ENCODE data around the gene ILDR2. TPM values are rescaled to one million over a fixed set of nuclear protein-coding genes. Genes with fewer than 3 reads are reported as not detected.

Gene ILDR2
- total and polyA plus RNA-seq, 7 experiments from 2014 or later: 0.15 to 10.0 (median 0.29) TPM; not detected in 2

- CTCF ChIA-PET: no interaction called here
- peaks cover 0 to 11% (median 0%) of the 10 kb centered on the region in 5 donors for H3K36me3 Mint-ChIP-seq
- Histone ChIP-seq H3K27me3 (ENCODE audit: control insufficient read depth in 2 of 2, insufficient read depth in 2 of 2, low read length in 2 of 2) (peaks cover 0 to 6% of the 10 kb centered on the region in 2 donors), H3K4me1 (ENCODE audit: control insufficient read depth in 2 of 2, insufficient read depth in 2 of 2, low read length in 2 of 2) (no peaks in the 10 kb centered on the region), H3K27ac (ENCODE audit: low read depth, low read length) (no peak overlapping the region), H3K9me3 (ENCODE audit: control insufficient read depth in 2 of 3, low read length in 3 of 3) (no peaks in the 10 kb centered on the region), H3K4me3 (ENCODE audit: low read length) (no peak overlapping the region), H3K36me3 (ENCODE audit: control insufficient read depth in 2 of 3, insufficient read depth in 3 of 3, low read length in 3 of 3) (no peaks in the 10 kb centered on the region)
- H3K4me1 Mint-ChIP-seq: peaks cover 0 to 2% (median 0%) of the 10 kb centered on the region in 7 donors
- peaks cover 17 to 28% (median 25%) of the 10 kb centered on the region in 5 donors for H3K27me3 Mint-ChIP-seq
- DNase-seq: no peak
- intact Hi-C loops (cut with micrococcal nuclease): no loop called here
- no peak for ATAC-seq
- no peak overlapping the region for H3K4me3 Mint-ChIP-seq
- no peak overlapping the region for H3K27ac Mint-ChIP-seq
- H3K9me3 Mint-ChIP-seq: no peaks in the 10 kb centered on the region
- POLR2A ChIA-PET: no interaction called here
Observed at GRCh38 chr1:166924823-166925541, 50.4 kb downstream of the ILDR2 start.

GRCh38 chr1:166920561-166921475 lies 54.5 kb downstream of the ILDR2 start:
- peak overlapping the region in 5 of 10 donors; percentile 33 to 66 (median 58) for H3K4me3 Mint-ChIP-seq
- DNase-seq: peak in 1 of 9 donors; percentile 5

GRCh38 chr1:166918956-166919316 lies 56.4 kb downstream of the ILDR2 start:
- Mint-ChIP-seq H3K9me3 (no peaks in the 10 kb centered on the region), H3K4me1 (peaks cover 0 to 4% (median 0%) of the 10 kb centered on the region in 7 donors), H3K27ac (no peak overlapping the region), H3K4me3 (no peak overlapping the region), H3K27me3 (peaks cover 32 to 44% (median 37%) of the 10 kb centered on the region in 5 donors), H3K36me3 (peaks cover 0 to 17% (median 0%) of the 10 kb centered on the region in 5 donors)
- Histone ChIP-seq H3K27me3 (ENCODE audit: control insufficient read depth in 2 of 2, insufficient read depth in 2 of 2, low read length in 2 of 2) (peaks cover 0 to 6% of the 10 kb centered on the region in 2 donors), H3K9me3 (ENCODE audit: control insufficient read depth in 2 of 3, low read length in 3 of 3) (no peaks in the 10 kb centered on the region), H3K27ac (ENCODE audit: low read depth, low read length) (no peak overlapping the region), H3K4me1 (ENCODE audit: control insufficient read depth in 2 of 2, insufficient read depth in 2 of 2, low read length in 2 of 2) (no peaks in the 10 kb centered on the region), H3K4me3 (ENCODE audit: low read length) (no peak overlapping the region), H3K36me3 (ENCODE audit: control insufficient read depth in 2 of 3, insufficient read depth in 3 of 3, low read length in 3 of 3) (no peaks in the 10 kb centered on the region)
- ATAC-seq (no peak), DNase-seq (no peak)
- CTCF ChIA-PET: interaction anchor here (1.2 kb wide), 1 partner anchor 9 kb away, joined by 4 read pairs; no protein-coding TSS in a partner anchor
- POLR2A ChIA-PET: no interaction called here
- intact Hi-C loops (cut with micrococcal nuclease): loop anchor here in 1 of 2 donors (10.0 kb wide), 1 partner anchor 486 kb away; no protein-coding TSS in a partner anchor

More at GRCh38 chr1:166920561-166921475, 54.5 kb downstream of the ILDR2 start:
- Mint-ChIP-seq H3K27me3 (peaks cover 31 to 44% (median 37%) of the 10 kb centered on the region in 5 donors), H3K36me3 (peaks cover 0 to 21% (median 0%) of the 10 kb centered on the region in 5 donors), H3K4me1 (peaks cover 0 to 4% (median 0%) of the 10 kb centered on the region in 7 donors), H3K27ac (no peak overlapping the region), H3K9me3 (no peaks in the 10 kb centered on the region)
- Histone ChIP-seq H3K9me3 (ENCODE audit: control insufficient read depth in 2 of 3, low read length in 3 of 3) (no peaks in the 10 kb centered on the region), H3K36me3 (ENCODE audit: control insufficient read depth in 2 of 3, insufficient read depth in 3 of 3, low read length in 3 of 3) (no peaks in the 10 kb centered on the region), H3K4me3 (ENCODE audit: low read length) (no peak overlapping the region), H3K4me1 (ENCODE audit: control insufficient read depth in 2 of 2, insufficient read depth in 2 of 2, low read length in 2 of 2) (no peaks in the 10 kb centered on the region), H3K27me3 (ENCODE audit: control insufficient read depth in 2 of 2, insufficient read depth in 2 of 2, low read length in 2 of 2) (peaks cover 0 to 6% of the 10 kb centered on the region in 2 donors), H3K27ac (ENCODE audit: low read depth, low read length) (no peak overlapping the region)
- CTCF ChIA-PET: no interaction called here
- POLR2A ChIA-PET: no interaction called here
- ATAC-seq: peak; percentile 31
- intact Hi-C loops (cut with micrococcal nuclease): no loop called here

GRCh38 chr1:166918088-166918955 lies 57.0 kb downstream of the ILDR2 start:
- CTCF ChIA-PET: interaction anchor here (1.2 kb wide), 1 partner anchor 8 kb away, joined by 4 read pairs; no protein-coding TSS in a partner anchor
- H3K27ac Mint-ChIP-seq: no peak overlapping the region
- peaks cover 32 to 44% (median 37%) of the 10 kb centered on the region in 5 donors for H3K27me3 Mint-ChIP-seq
- H3K27ac ChIP-seq (ENCODE audit: low read depth, low read length): no peak overlapping the region
- no peak for ATAC-seq
- H3K9me3 ChIP-seq (ENCODE audit: control insufficient read depth in 2 of 3, low read length in 3 of 3): no peaks in the 10 kb centered on the region
- no peaks in the 10 kb centered on the region for H3K36me3 ChIP-seq (ENCODE audit: control insufficient read depth in 2 of 3, insufficient read depth in 3 of 3, low read length in 3 of 3)
- H3K4me3 Mint-ChIP-seq: no peak overlapping the region
- no peak overlapping the region for H3K4me3 ChIP-seq (ENCODE audit: low read length)
- H3K36me3 Mint-ChIP-seq: peaks cover 0 to 17% (median 0%) of the 10 kb centered on the region in 5 donors
- H3K4me1 ChIP-seq (ENCODE audit: control insufficient read depth in 2 of 2, insufficient read depth in 2 of 2, low read length in 2 of 2): no peaks in the 10 kb centered on the region
- peaks cover 0 to 6% of the 10 kb centered on the region in 2 donors for H3K27me3 ChIP-seq (ENCODE audit: control insufficient read depth in 2 of 2, insufficient read depth in 2 of 2, low read length in 2 of 2)
- DNase-seq: no peak
- H3K9me3 Mint-ChIP-seq: no peaks in the 10 kb centered on the region
- intact Hi-C loops (cut with micrococcal nuclease): loop anchor here in 1 of 2 donors (10.0 kb wide), 1 partner anchor 486 kb away; no protein-coding TSS in a partner anchor
- POLR2A ChIA-PET: no interaction called here
- peaks cover 0 to 4% (median 0%) of the 10 kb centered on the region in 7 donors for H3K4me1 Mint-ChIP-seq

GRCh38 chr1:166915941-166916340 lies 59.4 kb downstream of the ILDR2 start:
- no peak for ATAC-seq
- no peaks in the 10 kb centered on the region for H3K4me1 ChIP-seq (ENCODE audit: control insufficient read depth in 2 of 2, insufficient read depth in 2 of 2, low read length in 2 of 2)
- POLR2A ChIA-PET: no interaction called here

More at GRCh38 chr1:166915941-166916340, 59.4 kb downstream of the ILDR2 start:
- no peak for DNase-seq
- H3K4me3 ChIP-seq (ENCODE audit: low read length): no peak overlapping the region
- Mint-ChIP-seq H3K27me3 (peaks cover 16 to 28% (median 22%) of the 10 kb centered on the region in 5 donors), H3K4me3 (no peak overlapping the region), H3K36me3 (peaks cover 0 to 18% (median 0%) of the 10 kb centered on the region in 5 donors), H3K27ac (no peak overlapping the region), H3K4me1 (peaks cover 0 to 4% (median under 1%) of the 10 kb centered on the region in 7 donors), H3K9me3 (peaks cover 0 to 3% (median 0%) of the 10 kb centered on the region in 11 donors)
- H3K9me3 ChIP-seq (ENCODE audit: control insufficient read depth in 2 of 3, low read length in 3 of 3): no peaks in the 10 kb centered on the region
- H3K27me3 ChIP-seq (ENCODE audit: control insufficient read depth in 2 of 2, insufficient read depth in 2 of 2, low read length in 2 of 2): no peaks in the 10 kb centered on the region
- intact Hi-C loops (cut with micrococcal nuclease): loop anchor here in 1 of 2 donors (10.0 kb wide), 1 partner anchor 489 kb away; no protein-coding TSS in a partner anchor
- H3K27ac ChIP-seq (ENCODE audit: low read depth, low read length): no peak overlapping the region
- CTCF ChIA-PET: interaction anchor here (1.1 to 12.5 kb wide), 2 partner anchors 11 to 143 kb away, joined by 4 to 354 read pairs; no protein-coding TSS in a partner anchor
- no peaks in the 10 kb centered on the region for H3K36me3 ChIP-seq (ENCODE audit: control insufficient read depth in 2 of 3, insufficient read depth in 3 of 3, low read length in 3 of 3)
